Measurements from ENCODE around the gene TCF3. TPM values are rescaled to one million over a fixed set of nuclear protein-coding genes. Genes with fewer than 3 reads are reported as not detected.
"Not testable (repeated sequence)": the region's sequence is repeated elsewhere in the genome, so short reads cannot be mapped to it uniquely, and the experiment has no call there.

The TCF3 gene
- total RNA-seq, result 100 to 1,000 TPM in 1 of 2 donors, 10 to 100 TPM in 1; 65.2 to 104 TPM

- Mint-ChIP-seq H3K27ac (peak within 1 kb of the TSS; percentile 78 to 97), H3K36me3 (peaks cover 0 to 10% of the 10 kb centered on the region in 2 donors), H3K9me3 (no peaks in the 10 kb centered on the region)
- ATAC-seq (peak; percentile 92 to 95), DNase-seq (ENCODE audit: low spot score in 2 of 2) (peak; percentile 99)
Measured at GRCh38 chr19:1652471-1653299, at the start of gene TCF3. Gene TCF3 (minus strand): TSS chr19:1652615. CDS start chr19:1650248, 2,367 bp downstream.

- ATAC-seq, result no peak
- H3K27ac Mint-ChIP-seq, result no peak overlapping the region
- H3K9me3 Mint-ChIP-seq, result peaks cover 7 to 17% of the 10 kb centered on the region in 2 donors
- H3K36me3 Mint-ChIP-seq, result peaks cover 0 to 6% of the 10 kb centered on the region in 2 donors
- no peak for DNase-seq (ENCODE audit: low spot score in 2 of 2)
Measured at GRCh38 chr19:1700733-1701663, 48.6 kb upstream of the TCF3 start.

- no peak overlapping the region for H3K27ac Mint-ChIP-seq
- H3K9me3 Mint-ChIP-seq, result peaks cover 9 to 13% of the 10 kb centered on the region in 2 donors
- DNase-seq (ENCODE audit: low spot score in 2 of 2), result no peak
- peaks cover 0 to 6% of the 10 kb centered on the region in 2 donors for H3K36me3 Mint-ChIP-seq
- no peak for ATAC-seq
Measured at GRCh38 chr19:1699998-1700732, 47.8 kb upstream of the TCF3 start.

- ATAC-seq (no peak), DNase-seq (ENCODE audit: low spot score in 2 of 2) (no peak)
- Mint-ChIP-seq H3K9me3 (peaks cover 10 to 17% of the 10 kb centered on the region in 2 donors), H3K27ac (no peak overlapping the region), H3K36me3 (peaks cover 4 to 10% of the 10 kb centered on the region in 2 donors)
Measured at GRCh38 chr19:1699386-1699785, 47.0 kb upstream of the TCF3 start.

GRCh38 chr19:1698636-1699035, 46.2 kb upstream of the TCF3 start:
- Mint-ChIP-seq H3K36me3 (peaks cover 7 to 11% of the 10 kb centered on the region in 2 donors), H3K9me3 (peaks cover 11 to 17% of the 10 kb centered on the region in 2 donors)

GRCh38 chr19:1695481-1695880, 43.1 kb upstream of the TCF3 start:
- not testable (repeated sequence) for DNase-seq (ENCODE audit: low spot score in 2 of 2); ATAC-seq; H3K27ac Mint-ChIP-seq
- peaks cover 11 to 17% of the 10 kb centered on the region in 2 donors for H3K9me3 Mint-ChIP-seq
- H3K36me3 Mint-ChIP-seq, result peaks cover 7 to 11% of the 10 kb centered on the region in 2 donors

More at GRCh38 chr19:1698636-1699035, 46.2 kb upstream of the TCF3 start:
- H3K27ac Mint-ChIP-seq, result no peak overlapping the region
- ATAC-seq, result no peak
- DNase-seq (ENCODE audit: low spot score in 2 of 2), result no peak

GRCh38 chr19:1691589-1692290, 39.3 kb upstream of the TCF3 start:
- H3K9me3 Mint-ChIP-seq, result peaks cover 11 to 17% of the 10 kb centered on the region in 2 donors
- no peak for ATAC-seq

GRCh38 chr19:1690699-1691307, 38.4 kb upstream of the TCF3 start:
- Mint-ChIP-seq H3K9me3 (peaks cover 11 to 13% of the 10 kb centered on the region in 2 donors), H3K27ac (no peak overlapping the region), H3K36me3 (peaks cover 7 to 11% of the 10 kb centered on the region in 2 donors)
- peak; percentile 20 to 70 for ATAC-seq
- peak in 1 of 2 donors; percentile 55 for DNase-seq (ENCODE audit: low spot score in 2 of 2)

More at GRCh38 chr19:1691589-1692290, 39.3 kb upstream of the TCF3 start:
- DNase-seq (ENCODE audit: low spot score in 2 of 2), result no peak
- Mint-ChIP-seq H3K36me3 (peaks cover 7 to 11% of the 10 kb centered on the region in 2 donors), H3K27ac (no peak overlapping the region)

GRCh38 chr19:1685785-1686184, 33.4 kb upstream of the TCF3 start:
- not testable (repeated sequence) for ATAC-seq, H3K36me3 Mint-ChIP-seq

GRCh38 chr19:1685046-1685445, 32.6 kb upstream of the TCF3 start:
- DNase-seq (ENCODE audit: low spot score in 2 of 2) (no peak), ATAC-seq (no peak)
- no peaks in the 10 kb centered on the region for H3K9me3 Mint-ChIP-seq
- no peaks in the 10 kb centered on the region for H3K36me3 Mint-ChIP-seq
- no peak overlapping the region for H3K27ac Mint-ChIP-seq

More at GRCh38 chr19:1685785-1686184, 33.4 kb upstream of the TCF3 start:
- H3K9me3 Mint-ChIP-seq; H3K27ac Mint-ChIP-seq; DNase-seq (ENCODE audit: low spot score in 2 of 2): not testable (repeated sequence)

GRCh38 chr19:1684573-1684912, 32.1 kb upstream of the TCF3 start:
- ATAC-seq, result no peak
- H3K27ac Mint-ChIP-seq, result no peak overlapping the region
- H3K36me3 Mint-ChIP-seq, result no peaks in the 10 kb centered on the region
- DNase-seq (ENCODE audit: low spot score in 2 of 2), result no peak
- H3K9me3 Mint-ChIP-seq, result no peaks in the 10 kb centered on the region

- ATAC-seq, result no peak
- H3K9me3 Mint-ChIP-seq, result no peaks in the 10 kb centered on the region
- DNase-seq (ENCODE audit: low spot score in 2 of 2), result no peak
- no peak overlapping the region for H3K27ac Mint-ChIP-seq
- H3K36me3 Mint-ChIP-seq, result no peaks in the 10 kb centered on the region
Measured at GRCh38 chr19:1683869-1684572, 31.6 kb upstream of the TCF3 start.

GRCh38 chr19:1680976-1681375, 28.6 kb upstream of the TCF3 start:
- no peaks in the 10 kb centered on the region for H3K36me3 Mint-ChIP-seq
- no peak for DNase-seq (ENCODE audit: low spot score in 2 of 2)
- H3K9me3 Mint-ChIP-seq, result no peaks in the 10 kb centered on the region
- no peak for ATAC-seq
- H3K27ac Mint-ChIP-seq, result no peak overlapping the region

GRCh38 chr19:1678073-1678472, 25.7 kb upstream of the TCF3 start:
- no peaks in the 10 kb centered on the region for H3K36me3 Mint-ChIP-seq
- ATAC-seq (no peak), DNase-seq (ENCODE audit: low spot score in 2 of 2) (no peak)
- no peak overlapping the region for H3K27ac Mint-ChIP-seq
- no peaks in the 10 kb centered on the region for H3K9me3 Mint-ChIP-seq
